MV-4-11 (cell line): ENCODE results near the gene BRINP3.
"Not testable (repeated sequence)": the region's sequence is repeated elsewhere in the genome, so short reads cannot be mapped to it uniquely, and the experiment has no call there.

Experiments
- DNase-seq: peaks from one replicate; lab custom pipeline; 2025; lab: John Stamatoyannopoulos, UW

Gene BRINP3

DNA sequence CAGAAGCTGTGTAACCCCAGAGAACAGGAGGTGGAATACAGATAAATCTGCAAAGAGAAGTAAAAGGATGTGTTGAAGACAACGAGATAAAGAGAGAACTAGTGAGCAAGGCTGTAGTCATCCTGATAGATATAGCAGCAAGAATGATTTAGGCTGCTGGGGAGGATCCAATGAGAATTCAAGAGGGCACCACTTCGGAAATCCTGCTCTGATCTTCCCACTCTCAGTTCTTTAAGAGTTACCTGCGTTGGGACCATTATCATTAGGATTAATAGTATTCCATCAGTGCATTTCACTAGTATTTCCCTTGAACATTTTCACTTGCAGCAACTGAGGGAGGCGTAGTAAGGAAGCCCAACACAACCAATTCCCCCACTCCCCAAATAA is at the start of gene BRINP3:
BRINP3 (minus strand) TSS at position 103 of the 387 bp plus-strand sequence.
- no peak for DNase-seq

DNA sequence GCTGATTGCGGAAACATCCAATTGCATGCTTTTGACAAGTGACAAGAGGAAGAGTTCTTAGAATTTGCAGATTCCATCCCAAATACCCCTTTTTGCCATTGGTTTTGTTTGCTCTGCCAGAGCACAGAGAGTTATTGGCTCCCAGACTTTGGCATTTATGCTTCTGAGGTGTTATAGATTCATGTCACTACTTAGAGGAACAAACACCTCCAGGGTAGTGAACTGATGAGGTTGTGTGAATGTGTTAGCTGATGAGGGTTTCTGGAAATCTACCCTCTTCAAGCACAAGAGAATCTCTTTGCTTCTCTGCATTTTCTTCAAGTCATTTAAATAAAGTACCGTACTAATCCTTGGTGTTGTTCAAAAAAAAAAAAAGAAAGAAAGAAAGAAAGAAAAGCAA is 33.9 kb upstream of the BRINP3 start:
- DNase-seq = no peak

DNA sequence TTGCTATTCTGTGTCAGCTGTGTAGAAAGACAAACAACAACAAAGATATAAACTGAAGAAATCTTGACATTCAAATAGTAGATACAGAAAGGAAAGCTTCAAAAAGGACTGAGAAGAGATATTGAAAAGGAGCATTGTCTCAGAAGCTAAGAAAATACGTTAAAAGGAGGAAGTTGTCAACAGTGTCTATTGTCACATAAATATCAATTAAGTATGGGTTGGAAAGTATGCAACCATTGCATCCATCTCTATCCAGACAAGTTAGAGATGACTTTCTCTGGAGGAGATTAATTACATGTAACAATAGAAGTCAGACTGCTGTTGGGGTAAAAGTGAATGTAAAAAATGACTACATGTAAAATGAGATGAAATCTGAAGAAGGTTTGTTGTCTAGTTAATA is 29.7 kb upstream of the BRINP3 start:
- no peak for DNase-seq

DNA sequence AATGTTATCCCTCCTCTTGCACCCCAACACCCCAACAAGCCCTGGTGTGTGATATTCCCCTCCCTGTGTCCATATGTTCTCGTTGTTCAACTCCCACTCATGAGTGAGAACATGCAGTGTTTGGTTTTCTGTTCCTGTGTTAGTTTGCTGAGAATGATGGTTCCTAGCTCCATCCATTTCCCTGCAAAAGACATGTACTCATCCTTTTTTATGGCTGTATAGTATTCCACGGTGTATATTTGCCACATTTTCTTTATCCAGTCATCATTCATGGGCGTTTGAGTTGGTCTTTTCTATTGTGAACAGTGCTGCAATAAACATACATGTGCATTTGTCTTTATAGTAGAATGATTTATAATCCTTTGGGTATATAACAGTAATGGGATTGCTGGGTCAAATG is 26.9 kb upstream of the BRINP3 start:
- DNase-seq = not testable (repeated sequence)

DNA sequence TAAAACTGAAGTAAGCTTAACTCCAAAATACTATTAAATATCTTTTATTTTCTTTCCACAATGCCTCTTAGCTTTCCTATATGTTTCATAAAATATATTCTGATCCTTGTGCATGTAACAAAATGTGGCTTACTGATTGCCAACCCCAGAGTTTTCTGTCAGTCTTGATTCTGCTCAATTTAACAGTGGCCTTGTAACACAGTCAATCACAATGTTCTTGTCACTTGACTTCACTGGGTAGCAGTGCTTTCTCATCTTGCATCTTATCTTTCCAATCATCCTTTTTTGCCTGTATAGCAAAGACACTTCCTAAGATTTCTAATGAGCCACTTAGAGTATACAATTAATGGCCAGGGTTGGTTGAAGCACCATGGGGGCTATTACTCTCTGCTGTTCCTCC is 19.9 kb upstream of the BRINP3 start:
- no peak for DNase-seq

DNA sequence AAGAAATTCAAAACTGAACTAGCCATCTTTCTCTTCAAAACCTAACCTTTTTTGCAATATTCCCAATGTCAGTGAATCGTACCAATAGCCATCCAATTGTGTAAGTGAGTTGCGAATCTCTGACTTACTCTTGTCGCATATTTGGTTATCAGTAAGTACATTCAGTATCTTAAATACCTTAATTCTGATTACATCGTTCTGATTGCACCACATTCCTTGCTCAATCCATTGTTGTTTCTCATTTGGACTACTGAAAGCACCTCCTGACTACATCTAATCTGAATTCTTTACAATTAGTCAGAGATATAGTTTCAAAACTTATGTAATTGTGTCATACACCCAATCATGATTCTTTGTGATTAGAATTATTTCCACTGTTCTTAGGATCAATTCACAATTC is 16.8 kb upstream of the BRINP3 start:
- DNase-seq = no peak

DNA sequence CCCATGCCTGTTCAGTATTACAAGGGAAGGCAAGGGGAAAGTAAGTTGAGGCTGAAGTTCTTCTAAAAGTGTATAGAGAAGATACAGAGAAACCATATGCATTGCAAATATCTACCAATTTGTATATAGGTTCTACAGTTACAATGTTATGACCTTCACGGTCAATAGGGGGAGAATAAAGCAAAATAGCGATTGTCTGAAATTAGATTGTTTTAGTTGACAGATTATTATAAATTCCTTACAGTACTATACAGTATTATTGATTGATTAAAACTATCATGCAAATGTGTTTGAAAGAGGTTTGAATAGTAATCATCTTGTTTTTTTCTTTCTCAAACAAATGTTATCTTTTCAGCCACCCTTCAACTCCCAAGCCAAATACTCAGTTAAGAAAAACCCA is 13.7 kb upstream of the BRINP3 start:
- DNase-seq = no peak

DNA sequence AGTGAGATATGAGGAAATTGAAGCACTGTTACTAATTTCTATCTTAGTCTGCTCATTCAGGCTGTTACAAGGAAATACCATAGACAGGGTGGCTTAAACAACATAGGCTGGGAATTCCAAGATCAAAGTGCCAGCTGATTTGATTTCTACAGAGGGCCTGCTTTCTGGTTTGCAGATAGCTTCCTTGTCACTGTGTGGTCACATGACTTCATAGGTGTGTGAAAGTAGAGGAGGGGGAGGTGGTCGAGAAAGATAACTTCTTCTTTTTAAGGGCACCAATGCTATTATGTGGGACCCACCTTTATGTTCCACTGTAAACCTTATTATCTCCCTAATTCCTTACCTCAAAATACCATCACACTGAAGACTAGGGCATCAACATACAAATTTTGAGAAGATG is 6.4 kb upstream of the BRINP3 start:
- no peak for DNase-seq

DNA sequence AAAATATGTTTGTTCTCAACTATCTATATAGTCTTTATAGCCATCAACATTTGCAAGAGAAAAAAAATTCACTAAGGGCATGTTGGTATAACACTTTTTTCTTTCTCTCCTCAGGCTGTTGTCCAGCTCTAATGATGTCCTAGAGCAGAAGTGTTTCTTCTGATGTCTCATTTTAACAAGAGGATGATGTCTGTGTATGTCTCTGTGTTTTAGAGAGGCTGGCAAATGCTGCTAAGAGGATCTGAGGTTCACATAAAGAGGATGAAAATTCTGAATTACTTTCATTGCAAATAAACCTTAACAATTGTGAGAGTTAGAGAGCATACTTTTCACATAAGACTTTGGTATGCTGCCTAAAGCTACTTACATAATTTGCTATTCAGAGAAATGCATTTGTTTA is 2.6 kb upstream of the BRINP3 start:
- DNase-seq = no peak

DNA sequence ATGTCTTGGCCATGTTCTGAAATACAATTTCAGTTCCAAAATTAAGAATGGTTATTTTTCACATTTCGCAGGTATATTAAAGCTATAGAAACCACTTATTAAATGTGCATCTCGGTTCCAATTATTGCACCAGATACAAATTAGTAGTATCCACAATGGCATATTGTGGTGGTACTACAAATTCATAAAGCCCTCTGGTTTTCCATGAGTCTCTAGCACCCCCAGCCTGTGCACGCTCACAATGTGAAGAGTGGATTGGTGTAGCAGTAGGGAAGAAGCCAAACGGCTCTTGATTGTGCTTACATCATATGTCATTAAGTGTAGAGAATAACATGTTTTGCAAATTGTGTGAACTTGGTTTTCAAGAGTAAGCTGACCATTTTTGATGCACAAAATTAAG is 1.9 kb upstream of the BRINP3 start:
- no peak for DNase-seq

DNA sequence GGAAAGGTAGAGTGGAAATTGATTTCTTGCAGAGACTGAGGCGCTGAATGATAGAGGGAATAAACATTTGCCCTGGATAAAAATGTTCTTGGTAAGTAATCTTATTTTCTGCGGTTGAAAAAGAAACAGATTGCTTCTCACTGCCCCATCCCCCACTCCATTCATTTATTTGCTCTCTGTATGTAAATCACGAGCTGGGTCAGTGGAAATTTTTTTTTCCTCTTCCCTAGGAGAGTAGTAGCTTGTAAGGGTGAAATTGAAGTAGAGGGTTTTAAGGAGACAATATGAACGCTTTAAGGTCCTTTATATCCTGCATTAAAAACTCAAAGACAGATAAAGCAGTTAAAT is 1.4 kb upstream of the BRINP3 start:
- no peak for DNase-seq

DNA sequence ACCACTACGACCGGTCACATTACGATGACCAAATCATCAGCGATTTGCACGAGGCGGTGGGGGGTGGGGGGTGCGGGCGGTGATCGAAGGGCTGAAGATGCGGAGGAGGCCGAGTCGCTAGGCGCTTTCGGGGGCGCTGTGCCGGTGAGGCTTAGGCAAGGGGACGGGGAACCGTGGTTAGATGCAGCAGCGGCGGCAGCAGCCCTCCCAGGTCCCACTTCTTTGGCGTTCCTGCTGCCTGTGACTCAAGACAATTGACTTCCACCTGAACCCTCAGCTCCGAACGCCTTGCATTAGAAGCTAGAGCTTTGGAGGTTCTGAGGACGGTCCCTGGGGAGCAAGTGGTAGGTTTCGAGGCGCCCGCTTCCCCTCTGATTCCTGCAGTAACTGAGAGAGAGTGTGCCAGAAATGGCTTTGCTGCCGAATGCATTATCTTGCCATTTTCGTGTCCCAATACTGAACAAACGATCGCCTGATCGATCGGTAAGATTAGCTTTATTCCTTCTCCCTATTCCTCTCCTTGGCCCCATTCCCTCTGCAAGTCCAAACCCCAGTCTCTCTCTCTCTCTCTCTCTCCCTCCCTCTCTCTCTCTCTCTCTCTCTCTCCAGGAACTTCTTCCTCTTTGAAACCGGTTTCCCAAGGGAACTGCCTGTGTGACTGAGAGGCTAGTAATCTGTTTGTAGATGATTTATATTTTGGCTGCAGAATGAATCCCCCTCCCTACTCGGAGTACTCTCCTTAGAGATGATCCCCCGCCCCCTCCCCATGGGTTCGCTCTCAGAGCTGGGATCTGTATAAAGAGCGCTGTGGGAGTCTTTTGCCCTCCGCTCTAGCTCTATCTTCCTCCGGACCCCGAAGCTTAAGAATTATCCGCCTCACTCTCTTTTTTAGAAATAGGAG is 735 bp upstream of the BRINP3 start:
- DNase-seq = no peak

DNA sequence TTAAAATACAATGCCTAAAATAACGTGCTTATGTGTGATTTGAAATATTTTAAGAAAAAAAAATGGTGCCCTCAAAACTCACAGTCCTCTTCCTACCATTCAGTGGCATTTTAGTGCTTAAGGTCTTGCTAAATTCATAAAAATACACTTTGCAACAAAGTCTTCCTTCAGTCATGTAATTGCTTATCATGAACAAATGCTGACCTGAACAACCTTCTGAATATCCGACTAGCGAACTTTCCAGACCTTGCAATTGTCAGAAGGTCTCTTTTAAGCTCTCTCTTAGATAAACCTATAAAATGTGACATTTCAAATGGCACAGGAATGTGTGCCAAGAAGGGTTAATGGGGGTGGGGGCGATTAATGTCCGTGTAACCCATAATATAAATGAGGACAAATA is 858 bp downstream of the BRINP3 start:
- DNase-seq = no peak

DNA sequence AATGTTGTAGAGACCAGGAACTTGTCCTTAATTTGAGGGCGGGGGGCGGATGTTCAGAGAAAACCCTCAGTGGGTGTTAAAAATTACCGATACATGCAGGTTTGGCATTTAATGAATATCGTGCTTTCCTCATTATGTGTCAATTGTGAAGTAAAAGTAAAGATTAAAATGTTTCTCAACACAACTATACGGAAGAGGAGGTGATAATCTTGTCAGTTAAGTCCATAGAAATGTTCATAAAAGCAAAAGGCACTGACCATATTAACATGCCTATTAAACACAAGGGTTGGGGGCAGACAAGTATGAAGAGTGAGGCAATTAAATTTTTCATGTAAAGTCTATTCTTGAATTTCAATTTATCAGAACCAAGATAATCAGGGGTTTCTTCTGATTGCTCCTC is 1.3 kb downstream of the BRINP3 start:
- no peak for DNase-seq

DNA sequence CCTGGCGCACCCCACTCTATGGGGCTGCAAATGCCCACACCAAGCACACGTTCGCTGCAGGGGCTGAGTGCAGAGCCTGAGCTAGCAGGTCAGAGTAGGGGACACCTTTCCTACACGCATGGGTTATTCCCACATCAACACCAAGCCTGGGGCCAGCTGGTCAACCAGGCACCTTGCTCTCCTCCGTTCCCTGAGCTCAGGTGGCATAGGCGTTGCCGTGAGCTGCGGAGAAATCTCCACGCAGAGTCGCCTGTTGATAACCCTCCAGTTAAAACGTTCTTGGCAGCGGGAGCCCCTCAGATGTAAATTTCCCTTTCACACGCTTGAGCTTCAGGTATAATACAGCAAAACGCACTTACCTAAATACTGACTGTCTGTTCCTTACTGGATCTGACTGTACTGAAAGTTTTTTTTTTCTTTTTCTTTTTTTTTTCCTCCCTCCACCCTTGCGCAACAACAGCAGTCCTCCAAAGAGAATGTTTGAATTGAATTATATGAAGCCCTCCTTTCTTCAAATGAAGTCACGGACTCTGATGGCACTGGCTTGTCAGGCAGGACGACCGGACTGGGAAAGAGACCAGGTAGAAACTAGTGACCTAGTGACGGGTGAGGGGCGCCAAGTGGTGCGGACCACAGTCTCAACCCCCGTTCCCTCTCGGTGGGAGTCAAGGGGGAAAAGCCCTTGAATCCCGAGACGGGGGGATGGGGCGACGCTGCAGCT is 2.1 kb downstream of the BRINP3 start:
- no peak for DNase-seq

DNA sequence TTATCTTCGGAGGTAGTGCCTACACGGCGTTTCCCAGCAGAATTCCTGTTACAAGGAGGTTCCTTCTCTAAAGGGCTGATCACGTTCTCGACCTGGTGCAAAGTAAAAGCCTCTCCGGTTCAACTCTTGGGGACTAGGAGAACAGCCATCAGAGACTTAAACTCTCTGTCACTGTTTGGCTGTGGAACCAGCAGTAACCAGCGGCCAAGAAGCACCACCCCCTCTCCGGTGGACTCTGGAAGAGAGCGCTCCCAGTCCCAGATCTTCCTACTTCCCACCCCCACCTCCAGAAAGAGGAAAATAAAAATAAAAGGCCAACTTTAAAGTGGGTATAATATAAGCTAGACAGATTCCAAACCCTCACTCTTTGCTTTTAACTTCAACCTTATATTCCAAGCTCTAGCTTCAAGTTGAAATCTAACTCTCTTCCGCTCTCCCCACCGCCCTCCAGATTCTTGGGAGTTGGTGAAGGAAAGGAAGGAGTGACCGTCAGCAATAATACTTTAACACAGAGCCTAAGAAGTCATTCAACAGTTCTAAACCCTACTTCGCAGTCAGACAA is 2.9 kb downstream of the BRINP3 start:
- no peak for DNase-seq

DNA sequence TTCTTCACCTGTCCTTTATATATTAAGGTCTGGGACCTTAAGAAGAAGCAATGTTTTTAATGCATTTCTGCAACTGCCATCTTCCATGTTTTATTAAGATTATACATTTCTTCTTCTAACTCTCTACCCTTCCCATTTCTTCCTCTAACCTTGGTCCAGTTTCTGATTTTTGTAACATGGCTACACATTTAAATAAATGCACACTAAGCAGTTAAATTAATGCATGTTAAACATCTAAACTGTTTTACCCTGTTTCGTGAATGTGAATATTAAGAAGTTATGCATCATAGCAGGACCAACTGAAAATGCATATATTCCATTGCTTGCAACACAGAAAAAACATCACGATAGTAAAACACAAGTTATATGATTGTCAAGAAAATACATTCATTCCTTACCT is 3.7 kb downstream of the BRINP3 start:
- DNase-seq = no peak

DNA sequence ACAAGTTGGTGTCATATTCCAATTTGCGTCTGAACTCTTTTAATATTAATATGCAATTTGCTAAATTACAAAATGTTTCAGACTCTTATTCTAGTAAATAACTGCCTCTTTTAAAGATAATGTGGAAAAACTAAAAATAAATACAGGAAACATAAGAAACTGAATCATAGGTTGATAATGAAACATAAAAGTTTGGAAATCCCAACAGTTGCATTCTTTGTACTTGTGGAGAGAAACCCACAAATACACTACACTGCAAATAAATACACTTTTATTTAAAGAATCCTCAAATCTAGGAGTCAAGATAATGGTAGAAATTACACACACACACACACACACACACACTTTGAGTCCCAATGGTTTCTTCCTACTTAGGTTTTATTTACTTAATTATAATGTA is 5.2 kb downstream of the BRINP3 start:
- DNase-seq = no peak

DNA sequence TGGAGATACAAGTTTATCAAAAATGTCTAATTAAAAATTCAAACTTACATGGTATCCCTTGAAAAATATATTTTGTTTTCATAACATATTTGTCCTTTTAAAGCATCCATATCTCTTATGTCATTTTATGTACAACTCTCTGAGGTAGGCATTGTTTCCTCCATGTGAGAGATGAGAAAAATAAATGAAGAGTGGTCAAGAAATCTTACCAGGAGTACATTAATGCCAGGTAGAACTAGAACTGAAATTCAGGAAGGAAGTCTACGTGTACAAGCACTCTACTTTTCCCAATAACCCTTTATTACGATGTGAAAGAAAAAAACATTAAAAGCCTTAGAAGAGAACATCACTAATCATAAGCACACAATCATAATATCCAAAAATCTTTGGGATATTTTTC is 5.6 kb downstream of the BRINP3 start:
- no peak for DNase-seq

DNA sequence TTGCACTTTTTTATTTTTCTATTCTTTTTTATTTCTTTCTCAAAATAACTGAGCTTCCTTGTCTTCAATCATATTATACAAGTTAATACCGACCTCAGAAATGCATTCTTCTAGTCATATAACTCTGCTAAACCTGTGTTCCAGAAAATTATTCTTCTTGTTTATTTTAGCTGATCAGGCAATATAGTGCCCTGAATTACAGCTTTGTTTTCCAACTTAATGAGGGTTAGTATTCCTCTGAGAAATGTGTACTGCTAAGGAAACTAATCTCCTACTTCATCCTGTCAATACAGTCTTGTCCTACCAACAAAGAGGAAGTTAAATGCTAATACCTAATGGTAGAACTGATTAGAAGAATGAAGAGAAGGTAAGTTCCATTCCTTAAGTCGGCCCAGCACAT is 13.0 kb downstream of the BRINP3 start:
- DNase-seq = no peak

DNA sequence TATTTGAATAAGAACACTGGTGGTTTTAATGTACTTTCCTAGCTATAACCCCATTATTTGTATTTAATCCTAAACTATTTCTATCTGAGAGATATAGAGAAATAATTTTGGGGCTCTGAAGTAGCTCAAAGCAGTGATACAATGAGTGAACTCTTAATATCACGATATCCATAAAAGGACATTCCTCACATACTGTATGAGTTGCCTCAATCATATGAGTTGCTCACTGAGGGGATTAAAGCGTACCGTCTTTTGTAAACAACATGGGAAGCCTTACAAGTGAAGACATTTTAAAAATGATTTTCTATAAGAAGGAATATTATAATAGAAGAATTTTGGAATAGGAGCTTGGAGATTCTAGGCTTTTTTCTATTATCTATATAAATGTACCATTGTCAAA is 21.5 kb downstream of the BRINP3 start:
- no peak for DNase-seq

DNA sequence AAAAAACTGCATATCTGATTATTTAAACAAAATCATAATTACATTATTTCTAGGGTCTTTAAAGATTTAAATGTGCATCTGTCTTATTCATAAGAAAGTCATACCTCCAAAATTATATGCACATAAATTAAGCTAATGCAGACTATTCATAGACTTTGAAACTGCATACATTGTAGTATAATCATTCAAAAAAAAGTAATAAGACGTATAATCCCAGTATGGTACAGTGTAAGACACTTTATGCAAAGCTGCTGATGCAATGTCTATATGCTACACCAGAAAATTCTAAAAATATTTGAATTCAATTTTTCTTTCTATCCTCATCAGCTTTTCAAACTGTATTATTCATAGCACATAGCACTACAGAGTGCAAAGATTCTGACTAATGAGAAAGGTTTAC is 22.0 kb downstream of the BRINP3 start:
- DNase-seq = no peak

DNA sequence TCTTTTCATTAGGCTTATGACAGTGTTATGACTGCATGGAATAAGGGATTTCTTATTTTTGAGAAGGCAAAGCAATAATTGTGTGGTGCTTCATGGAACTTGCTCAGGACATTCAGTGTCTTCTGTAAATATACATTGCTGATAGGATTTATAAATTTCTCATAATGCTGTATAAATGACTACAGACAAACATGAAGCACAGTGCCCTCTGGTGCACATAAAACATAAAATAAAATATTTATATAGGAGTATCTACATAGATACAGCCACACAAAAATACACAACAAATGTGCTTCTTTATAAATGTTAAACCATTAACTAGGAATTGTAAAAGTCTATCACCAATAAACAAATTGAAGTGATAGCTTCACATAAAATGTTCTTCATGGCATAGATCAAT is 24.1 kb downstream of the BRINP3 start:
- no peak for DNase-seq
